GM12878 (cell line): Measurements from ENCODE around the gene TLCD3B. TPM values are rescaled to one million over a fixed set of nuclear protein-coding genes. Genes with fewer than 3 reads are reported as not detected.
A peak's percentile ranks its signal among the peaks of the same experiment; 100 is the strongest.

Experiments used
- ATAC-seq: fragments of 200-7000 bp; cut with Tn5 transposase; 3 replicates; pipeline ENCODE4 v1.9.1; 2020; ENCODE audit warnings: mild to moderate bottlenecking, moderate library complexity
- BruUV-seq: library from RNA; stranded (reverse); fragments of 400-500 nt; replicated peaks from 2 replicates; lab custom pipeline; 2021; lab: Mats Ljungman, UMichigan
- CTCF ChIA-PET: fragments of 300-600 bp; sonication (Branson Sonifier 250); formaldehyde crosslinking; extraction: SDS; loops from one replicate; lab custom pipeline; 2021; ENCODE audit warnings: inconsistent platforms; lab: Yijun Ruan, JAX
- POLR2A ChIA-PET: fragments of 350-600 bp; formaldehyde crosslinking; extraction: SDS; loops from one replicate; lab custom pipeline; 2021; ENCODE audit warnings: inconsistent platforms; lab: Charles Lee
- RAD21 ChIA-PET: fragments of 300-600 bp; sonication (Branson Sonifier 250); formaldehyde crosslinking; loops from one replicate; lab custom pipeline; 2023; ENCODE audit warnings: antibody characterized with exemption; ENCODE audit not compliant: unreplicated experiment; lab: Charles Lee
- SMC1A ChIA-PET: fragments of 300-600 bp; sonication (Branson Sonifier 250); formaldehyde crosslinking; loops from one replicate; lab custom pipeline; 2023; ENCODE audit not compliant: unreplicated experiment, uncharacterized antibody; lab: Charles Lee
- DNase-seq: peaks from one replicate; pipeline ENCODE4 v3.0.0-alpha.2; 2011; ENCODE audit warnings: low read depth, low spot score
- FAIRE-seq: peaks from 3 replicates; lab custom pipeline; 2011; peaks lifted over from hg19 to GRCh38; lab: Jason Lieb, UNC
- H2AFZ ChIP-seq: 2 replicates; pipeline ENCODE4 v1.6.0; 2011; ENCODE audit warnings: low read depth, low read length, control low read depth; ENCODE audit not compliant: control insufficient read depth
- H3K27ac ChIP-seq: 2 replicates; pipeline ENCODE4 v1.5.1; 2011; ENCODE audit warnings: control low read depth; ENCODE audit not compliant: control insufficient read depth, insufficient read depth
- H3K27me3 ChIP-seq, 2 experiments: replicated peaks in 1 of 2; 2 replicates each; pipeline versions ENCODE4 v1.6.0 to v1.6.1; 2011; ENCODE audit warnings: low read length in 1 of 2; ENCODE audit not compliant: control insufficient read depth in 2 of 2, insufficient read depth in 2 of 2
- H3K36me3 ChIP-seq, 2 experiments: 2 replicates each; pipeline ENCODE4 v1.5.1; 2011; ENCODE audit warnings: low read length in 1 of 2; ENCODE audit not compliant: control insufficient read depth in 2 of 2, insufficient read depth in 2 of 2
- H3K4me1 ChIP-seq: 2 replicates; pipeline ENCODE4 v1.6.1; 2011; ENCODE audit warnings: mild to moderate bottlenecking, low read length, moderate library complexity, mixed read lengths; ENCODE audit not compliant: control insufficient read depth, insufficient read depth
- H3K4me2 ChIP-seq: 2 replicates; pipeline ENCODE4 v1.6.0; 2011; ENCODE audit warnings: control low read depth; ENCODE audit not compliant: control insufficient read depth, insufficient read depth
- H3K4me3 ChIP-seq: fragments of 200-600 bp; sonication (generic); 2 replicates; pipeline ENCODE4 v1.5.1; 2016
- H3K79me2 ChIP-seq: 2 replicates; pipeline ENCODE4 v1.6.0; 2011; ENCODE audit warnings: low read length; ENCODE audit not compliant: control insufficient read depth, insufficient read depth
- H3K9ac ChIP-seq: 2 replicates; pipeline ENCODE4 v1.8.0; 2011; ENCODE audit warnings: low read length, control low read depth, mixed read lengths; ENCODE audit not compliant: control insufficient read depth, insufficient read depth
- H3K9me3 ChIP-seq: replicated peaks from 3 replicates; pipeline ENCODE4 v1.5.1; 2011; ENCODE audit warnings: mild to moderate bottlenecking, low read length; ENCODE audit not compliant: control insufficient read depth, insufficient read depth
- H4K20me1 ChIP-seq: 2 replicates; pipeline ENCODE4 v1.6.0; 2011; ENCODE audit not compliant: control insufficient read depth, insufficient read depth
- CTCF ChIP-seq, 3 experiments: IDR thresholded peaks in 2 of 3; conservative IDR thresholded peaks in 1 of 3; 2 replicates each; pipeline ENCODE4 v1.5.1; 2011; ENCODE audit warnings: low read depth in 3 of 3, low read length in 3 of 3, mild to moderate bottlenecking in 3 of 3, control low read depth in 2 of 3, moderate library complexity in 2 of 3, inconsistent platforms in 1 of 3, mixed read lengths in 1 of 3; ENCODE audit not compliant: control insufficient read depth in 2 of 3, insufficient read depth in 1 of 3; ENCODE audit errors: extremely low read depth in 1 of 3
- IKZF1 ChIP-seq: fragments of 450-650 bp; conservative IDR thresholded peaks from 2 replicates; pipeline ENCODE4 v1.6.1; 2017; ENCODE audit warnings: antibody characterized with exemption, mild to moderate bottlenecking
- KAT2A ChIP-seq: conservative IDR thresholded peaks from 2 replicates; pipeline ENCODE4 v1.6.1; 2011; ENCODE audit warnings: low read depth, low read length; ENCODE audit not compliant: control insufficient read depth
- NFYA ChIP-seq: IDR thresholded peaks from 2 replicates; pipeline ENCODE4 v1.6.1; 2011; ENCODE audit warnings: low read depth, mild to moderate bottlenecking, low read length, improper control_type of control experiment, borderline replicate concordance
- NR2F1 ChIP-seq: fragments of 450-650 bp; conservative IDR thresholded peaks from 2 replicates; pipeline ENCODE4 v1.6.1; 2017; ENCODE audit warnings: mild to moderate bottlenecking
- RAD21 ChIP-seq: IDR thresholded peaks from 2 replicates; pipeline ENCODE4 v1.6.1; 2011; ENCODE audit warnings: mild to moderate bottlenecking, low read depth, low read length, moderate library complexity; ENCODE audit not compliant: insufficient read depth
- SMC3 ChIP-seq: IDR thresholded peaks from 2 replicates; pipeline ENCODE4 v1.6.1; 2011; ENCODE audit warnings: low read length, improper control_type of control experiment, borderline replicate concordance
- STAT3 ChIP-seq: IDR thresholded peaks from 2 replicates; pipeline ENCODE4 v1.6.1; 2011; ENCODE audit warnings: low read depth, low read length, improper control_type of control experiment
- TCF7 ChIP-seq: IDR thresholded peaks from 2 replicates; pipeline ENCODE4 v1.6.1; 2014; ENCODE audit warnings: antibody characterized with exemption, borderline replicate concordance
- YY1 ChIP-seq: IDR thresholded peaks from 2 replicates; pipeline ENCODE4 v1.6.1; 2011; ENCODE audit warnings: low read depth, mild to moderate bottlenecking, low read length
- WGBS: methylation state at CpG from one replicate; pipeline ENCODE4 v1.1.6; 2016; ENCODE audit warnings: low lambda C conversion rate; ENCODE audit not compliant: insufficient replicate concordance, insufficient coverage; ENCODE audit errors: missing lambda C conversion rate; 5-methylcytosine and 5-hydroxymethylcytosine counted together
- in situ Hi-C: fragments of 300-500 bp; cut with MboI; formaldehyde crosslinking; loops from 9 replicates; pipeline ENCODE4 v1.14.3; 2018; ENCODE audit warnings: mixed read lengths
- intact Hi-C: fragments of 100-400 bp; cut with micrococcal nuclease; formaldehyde crosslinking; loops from one replicate; pipeline ENCODE4 v1.14.2; 2022; ENCODE audit not compliant: unreplicated experiment
- polyA plus RNA-seq, 11 experiments: library from polyadenylated mRNA; depleted of rRNA in 4 of 11; unstranded in 6 of 11; stranded (reverse) in 5 of 11; fragments of >200 nt; fragmentation: Nextera tagmentation in 4 of 11; fragmentation: Illumina TruSeq in 1 of 11; extraction: Ambion mirVana in 4 of 11; extraction: Trizol in 1 of 11; gene quantifications; 1 replicate in 1 of 11; 2 replicates in 10 of 11; pipeline versions ENCODE4 v1.2.1 to v1.2.3, GENCODE V29; 2011 to 2016; ENCODE audit warnings: inconsistent platforms in 2 of 11, missing spikeins in 2 of 11, low read depth in 1 of 11
- total RNA-seq, 4 experiments: library from RNA; depleted of rRNA in 3 of 4; stranded (reverse); fragments of >200 nt in 3 of 4; fragmentation: Illumina TruSeq in 1 of 4; extraction: Trizol in 1 of 4; gene quantifications; 2 replicates each; pipeline versions ENCODE4 v1.2.1 to v1.2.3, GENCODE V29; 2013 to 2021

The TLCD3B gene
- total and polyA plus RNA-seq, 10 of the 15 experiments (the other 5 are each of a cell fraction or from before 2014, with no cell fraction given), result 0.05 to 0.51 (median 0.18) TPM; not detected in 4

- ChIA-PET POLR2A (no interaction called here), RAD21 (no interaction called here), SMC1A (no interaction called here), CTCF (interaction anchor here (0.7 to 8.5 kb wide), 2 partner anchors 28 to 32 kb away, joined by 3 to 77 read pairs; partner anchors contain the start of gene TBX6)
- Histone ChIP-seq H3K4me3 (no peak overlapping the region), H3K9ac (no peak overlapping the region), H3K9me3 (no peaks in the 10 kb centered on the region), H3K79me2 (peaks cover 20% of the 10 kb centered on the region), H3K36me3 (no peaks in the 10 kb centered on the region), H4K20me1 (no peaks in the 10 kb centered on the region), H2AFZ (no peak overlapping the region), H3K4me1 (peaks cover 8% of the 10 kb centered on the region), H3K4me2 (no peak overlapping the region), H3K27me3 (no peaks in the 10 kb centered on the region), H3K27ac (no peak overlapping the region)
- FAIRE-seq (no peak), DNase-seq (no peak), ATAC-seq (no peak)
- intact Hi-C loops, result no loop called here
- BruUV-seq, result no TSS peak
- in situ Hi-C loops, result no loop called here
- TF ChIP-seq TCF7, result no peak
- 87% methylated on average over 4 of the region's 4 CpGs for WGBS
Measured at GRCh38 chr16:30060346-30060745, 29.3 kb upstream of the TLCD3B start.

- ChIA-PET SMC1A (interaction anchor here (0.6 to 1.6 kb wide), 7 partner anchors 10 to 207 kb away, joined by 3 to 6 read pairs (median 3); partner anchors contain the start of genes ALDOA, TBX6 and TLCD3B), CTCF (interaction anchor here (0.6 to 4.8 kb wide), 18 partner anchors 10 to 265 kb away, joined by 3 to 51 read pairs (median 4); partner anchors contain the start of genes ALDOA, CORO1A, KCTD13 and SEZ6L2)
- Histone ChIP-seq H3K36me3 (no peaks in the 10 kb centered on the region), H3K4me3 (no peak overlapping the region), H3K27me3 (no peaks in the 10 kb centered on the region), H3K4me2 (no peak overlapping the region), H4K20me1 (no peaks in the 10 kb centered on the region), H3K27ac (no peak overlapping the region)
- FAIRE-seq, result no peak
- intact Hi-C loops, result no loop called here
- peak; percentile 75 to 85 (median 82) for TF ChIP-seq CTCF (IDR thresholded peaks at IDR 0.05 in 2 of 3, conservative IDR thresholded peaks at IDR 0.05 in 1 of 3; ENCODE audit: control insufficient read depth in 2 of 3, extremely low read depth in 1 of 3, insufficient read depth in 1 of 3, low read depth in 3 of 3, low read length in 3 of 3)
- peak; percentile 60 for TF ChIP-seq RAD21
- peak; percentile 13; the same call in 1 of the 2 replicates for TF ChIP-seq SMC3
- no peak for TF ChIP-seq KAT2A
- TF ChIP-seq NFYA, result no peak
- peak; percentile 71 for TF ChIP-seq NR2F1
- TF ChIP-seq YY1, result peak; percentile 40; the same call in 1 of the 2 replicates
- 0 out of 2 replicates have a peak, but pooled peaks have one; percentile 32 for TF ChIP-seq IKZF1
- no peak for TF ChIP-seq STAT3
- TF ChIP-seq, all 136 proteins: peak for 6
- peak; percentile 85 for ATAC-seq
- 40% methylated on average over 10 of the region's 10 CpGs for WGBS
- Histone ChIP-seq H3K9ac (no peak overlapping the region), H3K4me1 (peaks cover 3% of the 10 kb centered on the region; the same call in 1 of the 2 replicates), H3K9me3 (no peaks in the 10 kb centered on the region), H2AFZ (no peak overlapping the region), H3K79me2 (no peaks in the 10 kb centered on the region)
- ChIA-PET RAD21 (interaction anchor here (0.6 to 2.0 kb wide), 6 partner anchors 10 to 206 kb away, joined by 3 to 12 read pairs (median 8); partner anchors contain the start of genes ALDOA and TBX6), POLR2A (interaction anchor here (0.6 to 1.6 kb wide), 5 partner anchors 10 to 95 kb away, joined by 3 to 6 read pairs (median 5); partner anchors contain the start of genes ALDOA and TBX6)
- BruUV-seq, result no TSS peak
- no peak for DNase-seq
- in situ Hi-C loops, result no loop called here
Measured at GRCh38 chr16:30054959-30055553, 24.0 kb upstream of the TLCD3B start.
